ENCODE results near the gene BBLN. TPM values are rescaled to one million over a fixed set of nuclear protein-coding genes. Genes with fewer than 3 reads are reported as not detected.
A peak's percentile ranks its signal among the peaks of the same experiment; 100 is the strongest.
"Not testable (repeated sequence)": the region's sequence is repeated elsewhere in the genome, so short reads cannot be mapped to it uniquely, and the experiment has no call there.

Gene BBLN
- 26.3 and 62.5 TPM in 2 replicates for total RNA-seq

DNA sequence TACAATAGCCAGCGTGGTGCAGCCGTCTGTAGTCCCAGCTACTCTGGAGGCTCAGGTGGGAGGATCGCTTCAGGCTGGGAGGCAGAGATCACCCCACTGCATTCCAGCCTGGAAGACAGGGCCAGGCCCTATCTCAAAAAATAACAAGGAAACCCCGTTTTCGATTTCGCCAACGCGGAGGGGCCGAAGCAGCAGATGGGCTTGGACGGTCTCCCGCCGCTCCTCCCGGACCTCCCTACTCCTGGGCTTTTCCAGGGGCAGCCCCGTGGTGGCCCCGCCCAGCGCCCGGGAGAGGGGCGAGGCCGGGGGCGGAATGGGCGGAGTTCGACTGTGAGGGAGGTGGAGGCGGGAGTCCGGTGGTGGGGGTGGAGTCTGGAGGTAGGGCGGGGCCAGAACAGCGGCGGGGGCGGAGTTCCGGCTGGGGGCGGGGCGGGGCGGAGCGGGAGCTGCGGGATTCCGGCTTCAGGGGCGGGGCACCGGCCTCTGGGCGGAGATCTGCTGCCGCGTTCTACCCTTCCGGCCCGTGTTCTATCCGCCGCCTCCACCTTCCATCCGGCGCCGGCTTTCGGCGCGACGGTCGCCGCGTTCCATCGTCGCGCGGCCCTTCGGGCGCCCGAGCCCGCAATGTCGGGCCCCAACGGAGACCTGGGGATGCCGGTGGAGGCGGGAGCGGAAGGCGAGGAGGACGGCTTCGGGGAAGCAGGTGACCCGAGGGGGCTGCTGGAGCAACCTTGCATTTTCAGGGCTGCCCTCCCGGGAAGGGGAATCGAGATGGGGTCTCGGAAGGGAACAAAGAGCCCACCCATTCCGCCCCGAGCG lies at the start of gene BBLN:
Gene BBLN, plus strand, starts transcription at position 482 of the 819 bp plus-strand sequence. Its CDS starts 143 bp downstream, at position 625.
- peak; percentile 78 to 93 for DNase-seq (ENCODE audit: low read depth in 2 of 2)

- DNase-seq (ENCODE audit: low read depth in 2 of 2) = not testable (repeated sequence)
Measured at GRCh38 chr9:128111726-128112125, 48.3 kb upstream of the BBLN start.

- no peak for DNase-seq (ENCODE audit: low read depth in 2 of 2)
Measured at GRCh38 chr9:128113526-128114325, 46.3 kb upstream of the BBLN start.

GRCh38 chr9:128114326-128115186 lies 45.5 kb upstream of the BBLN start:
- DNase-seq (ENCODE audit: low read depth in 2 of 2) = no peak

DNA sequence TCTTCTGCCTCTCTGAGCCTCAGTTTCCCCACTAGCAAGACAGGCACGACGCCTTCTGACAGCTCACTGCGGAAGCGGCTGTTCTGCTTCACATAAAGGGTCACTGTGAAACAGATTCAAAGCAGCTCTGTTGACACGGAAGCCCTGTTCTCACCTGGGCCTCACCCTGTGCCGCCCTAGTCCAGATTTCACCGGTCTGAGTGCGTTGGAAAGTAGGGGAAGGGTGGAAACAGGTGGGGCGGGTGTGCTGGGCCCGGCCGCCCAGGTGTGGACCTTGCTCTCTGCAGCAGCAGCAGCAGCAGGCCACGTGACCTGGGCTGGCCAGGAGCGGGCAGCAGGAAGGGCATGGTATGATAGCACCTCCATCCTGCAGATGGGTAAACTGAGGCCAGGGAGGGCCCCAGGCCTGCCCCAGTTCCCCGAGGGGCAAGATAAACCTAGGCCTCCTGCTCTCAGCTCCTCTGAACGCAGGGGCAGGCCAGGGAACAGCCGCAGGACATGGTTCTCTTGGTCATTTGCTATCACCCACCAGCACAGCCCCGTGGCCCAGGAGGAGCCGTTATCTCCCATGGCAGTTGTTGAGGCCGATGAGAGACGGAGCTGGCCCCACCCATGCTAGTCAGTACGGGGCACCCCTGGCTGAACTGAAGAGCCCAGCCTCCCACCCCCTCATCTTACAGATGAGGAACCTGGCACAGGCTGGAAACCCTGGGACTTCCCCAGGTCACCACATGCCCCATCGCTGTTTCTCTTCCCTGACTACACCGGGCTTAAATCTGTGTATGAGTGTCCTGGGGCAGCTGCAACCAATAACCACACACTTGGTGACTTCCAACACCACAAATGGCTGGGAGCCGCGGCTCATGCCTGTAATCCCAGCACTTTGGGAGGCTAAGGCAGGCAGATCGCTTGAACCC lies 44.6 kb upstream of the BBLN start:
- no peak for DNase-seq (ENCODE audit: low read depth in 2 of 2)

DNA sequence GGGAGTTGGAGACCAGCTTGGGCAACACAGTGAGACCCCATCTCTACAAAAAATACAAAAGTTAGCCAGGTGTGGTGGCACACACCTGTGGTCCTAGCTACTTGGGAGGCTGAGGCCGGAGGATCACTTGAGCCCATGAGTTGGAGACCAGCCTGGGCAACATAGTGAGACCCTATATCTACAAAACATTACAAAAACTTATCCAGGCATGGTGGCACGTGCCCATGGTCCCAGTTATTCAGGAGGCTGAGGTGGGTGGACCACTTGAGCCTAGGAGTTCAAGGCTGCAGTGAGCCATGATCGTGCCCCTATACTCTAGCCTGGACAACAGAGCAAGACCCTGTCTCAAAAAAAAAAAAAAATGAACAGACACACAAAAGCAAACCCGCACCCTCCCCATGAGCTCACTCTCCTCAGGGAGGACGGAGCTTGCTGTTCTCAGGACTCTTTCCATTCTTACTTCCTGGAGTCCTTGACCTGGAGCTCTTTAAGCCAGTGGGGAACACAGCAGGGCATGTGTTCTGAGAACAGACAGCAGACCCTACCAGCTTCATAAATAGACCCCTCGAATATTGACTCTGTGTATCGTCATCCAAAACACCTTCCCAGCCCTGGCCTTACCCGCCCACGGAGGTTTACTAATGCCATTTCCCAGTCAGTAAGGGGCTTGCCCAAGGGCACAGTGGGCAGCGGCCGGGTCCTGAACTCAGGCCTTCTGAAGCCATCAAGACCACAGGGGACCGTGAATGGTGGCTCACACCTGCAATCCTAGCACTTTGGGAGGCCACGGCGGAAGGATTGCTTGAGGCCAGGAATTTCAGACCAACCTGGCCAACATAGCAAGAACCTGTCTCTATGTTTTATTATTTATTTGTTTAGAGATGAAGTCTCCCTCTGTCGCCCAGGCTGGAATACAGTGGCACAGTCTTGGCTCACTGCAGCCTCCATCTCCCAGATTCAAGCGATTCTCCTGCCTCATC lies 43.7 kb upstream of the BBLN start:
- no peak for DNase-seq (ENCODE audit: low read depth in 2 of 2)

DNA sequence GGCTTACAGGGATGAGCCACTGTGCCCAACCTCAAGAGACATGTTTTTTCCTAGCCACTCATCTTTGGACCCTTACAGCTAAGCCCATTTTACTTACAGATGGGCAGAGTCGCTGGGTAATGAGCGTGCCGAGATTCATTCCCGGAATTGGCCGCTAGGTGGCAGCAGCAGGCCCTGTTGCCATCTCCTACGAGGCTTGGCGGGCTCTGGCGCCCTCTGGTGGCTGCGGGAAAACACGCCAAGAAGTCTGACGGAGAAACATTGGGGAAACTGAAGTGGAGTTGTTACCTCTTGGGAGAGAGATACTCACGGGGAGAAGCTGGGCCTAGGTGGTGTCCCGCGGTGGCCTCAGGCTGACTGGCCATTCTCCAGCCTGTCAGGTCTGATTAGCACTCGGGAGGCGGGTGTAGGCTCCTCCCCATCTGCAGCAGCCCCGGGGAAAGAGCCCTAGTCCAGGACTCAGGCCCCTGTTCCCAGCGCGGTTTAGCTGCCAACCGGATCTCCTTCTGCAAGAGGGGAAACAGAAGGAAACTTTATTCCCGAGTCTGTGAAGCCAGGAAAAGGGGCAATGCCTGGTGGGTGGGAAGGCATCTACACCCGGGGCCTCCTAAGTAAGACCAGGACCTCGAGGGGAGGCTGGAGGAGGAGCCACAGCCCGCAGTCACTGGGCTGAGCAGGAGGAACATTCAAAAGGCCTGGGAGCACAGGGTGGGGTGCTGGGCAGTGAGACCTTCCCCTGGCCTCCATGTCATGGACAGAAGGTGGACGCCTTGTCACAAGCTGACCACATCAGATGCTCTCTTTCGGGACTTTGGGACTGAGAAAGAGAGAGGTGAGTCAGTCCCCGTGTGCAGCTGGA lies 42.2 kb upstream of the BBLN start:
- DNase-seq (ENCODE audit: low read depth in 2 of 2) = peak; percentile 71 to 87

GRCh38 chr9:128118472-128118857 lies 41.6 kb upstream of the BBLN start:
- DNase-seq (ENCODE audit: low read depth in 2 of 2) = no peak

- DNase-seq (ENCODE audit: low read depth in 2 of 2) = no peak
Measured at GRCh38 chr9:128118971-128119665, 40.9 kb upstream of the BBLN start.

DNA sequence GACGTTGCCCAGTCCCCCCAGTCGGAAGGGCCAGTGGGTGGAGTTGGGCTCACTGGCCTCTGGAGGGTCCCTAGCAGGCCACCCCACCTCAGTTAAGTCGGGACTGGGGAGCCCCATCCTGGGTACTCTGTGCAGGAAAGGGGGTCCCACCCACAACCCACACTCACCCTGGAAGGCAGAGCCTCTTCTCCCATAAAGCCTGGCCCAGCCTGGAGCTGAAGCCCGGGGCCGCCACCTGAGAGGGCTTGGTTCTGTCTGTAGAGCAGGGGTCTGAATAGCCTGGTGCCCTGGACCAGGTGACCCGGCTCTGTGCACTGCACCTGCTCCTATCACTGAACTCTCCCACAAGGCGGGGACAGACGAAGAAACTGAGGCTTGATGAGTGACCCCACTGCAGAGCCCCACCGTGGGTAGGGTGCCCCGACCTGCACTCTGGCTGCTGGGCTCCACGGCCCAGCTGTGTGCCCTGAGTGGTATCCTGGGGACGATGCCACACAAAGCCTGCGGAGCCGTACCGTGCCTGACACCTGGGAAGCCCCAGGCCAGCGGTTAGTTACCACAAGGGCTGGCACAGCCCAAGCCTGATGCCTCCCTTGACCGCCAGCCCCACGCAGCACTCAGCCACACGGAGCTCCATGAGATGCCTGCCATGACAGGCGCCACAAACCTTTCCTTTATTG lies 39.9 kb upstream of the BBLN start:
- DNase-seq (ENCODE audit: low read depth in 2 of 2) = no peak

DNA sequence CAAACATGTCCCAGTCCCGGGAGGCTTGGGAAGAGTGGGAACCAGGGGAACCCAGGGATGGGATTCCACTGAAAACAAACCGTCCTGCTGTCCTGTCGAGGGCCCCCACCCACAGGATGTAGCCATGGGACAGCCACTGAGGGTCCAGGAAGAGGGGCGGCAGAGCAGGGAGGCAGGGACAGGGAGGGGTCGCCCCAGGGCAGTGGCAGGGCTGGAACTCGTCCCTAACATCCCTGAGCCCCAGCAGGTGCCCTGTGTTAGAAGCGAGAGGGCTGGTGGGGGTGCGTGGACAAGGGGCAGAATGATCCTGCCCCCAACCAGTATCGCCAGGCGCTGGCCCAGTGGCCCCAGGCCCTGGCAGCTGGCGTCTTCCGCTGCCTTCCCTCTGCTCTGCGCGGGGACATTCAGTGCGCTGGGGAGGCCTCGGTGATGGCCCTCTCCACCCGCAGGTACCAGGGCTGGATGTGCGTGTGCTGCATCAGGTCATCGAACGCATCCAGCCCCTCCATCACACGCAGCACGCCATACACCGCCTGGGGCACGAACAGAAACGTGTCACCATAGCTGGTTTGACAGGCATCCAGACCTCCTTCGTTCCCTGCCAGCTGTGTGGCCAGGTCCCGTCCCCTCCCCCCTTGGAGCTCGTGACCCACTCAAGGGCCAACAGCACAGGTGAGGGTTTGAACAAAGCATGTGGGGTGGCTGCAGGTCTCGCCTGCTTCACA lies 39.2 kb upstream of the BBLN start:
- no peak for DNase-seq (ENCODE audit: low read depth in 2 of 2)

- DNase-seq (ENCODE audit: low read depth in 2 of 2) = no peak
Measured at GRCh38 chr9:128121466-128121810, 38.6 kb upstream of the BBLN start.

DNA sequence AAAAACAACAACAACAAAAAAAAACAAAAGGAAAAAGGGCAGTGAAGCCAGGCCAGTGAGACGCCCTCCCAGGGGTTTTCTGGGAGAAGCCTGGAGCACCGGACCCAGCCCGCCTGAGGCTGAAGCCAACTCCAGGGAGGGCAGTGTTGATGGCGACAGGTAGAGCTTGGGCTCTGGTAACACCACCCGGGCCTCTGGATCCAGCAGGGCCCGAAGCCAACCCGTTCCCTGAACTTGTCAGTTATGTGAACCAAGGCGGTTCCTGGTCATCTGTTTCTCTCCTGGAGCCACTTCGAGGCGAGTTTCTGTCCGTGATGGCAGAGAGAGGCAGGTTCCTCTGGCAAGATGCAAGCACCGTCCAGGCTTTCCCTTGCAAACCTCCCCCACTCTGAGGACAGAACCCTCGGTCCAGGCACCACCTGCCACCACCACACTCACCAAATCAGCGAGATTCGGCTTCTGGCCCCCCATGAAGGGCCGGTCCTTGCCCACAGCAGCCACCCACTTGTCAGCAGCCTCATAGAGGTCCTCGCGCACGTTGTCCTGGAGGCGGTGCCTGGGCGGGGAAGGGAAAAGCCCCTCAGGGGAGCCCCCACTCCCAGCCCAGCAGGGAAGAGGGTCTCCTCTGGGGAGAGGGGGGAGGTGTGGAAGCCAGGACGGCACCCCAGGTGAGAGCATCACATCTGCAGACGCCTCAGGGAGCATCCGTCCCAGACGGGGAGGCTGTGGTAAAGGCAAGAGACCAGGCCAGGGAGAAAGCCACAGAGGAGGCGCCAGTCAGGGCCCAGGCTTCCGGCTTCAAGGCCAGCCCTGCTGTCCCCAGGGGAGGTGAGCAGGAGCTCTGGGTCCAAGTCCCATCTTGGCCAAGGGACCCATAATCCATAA lies 37.9 kb upstream of the BBLN start:
- no peak for DNase-seq (ENCODE audit: low read depth in 2 of 2)

DNA sequence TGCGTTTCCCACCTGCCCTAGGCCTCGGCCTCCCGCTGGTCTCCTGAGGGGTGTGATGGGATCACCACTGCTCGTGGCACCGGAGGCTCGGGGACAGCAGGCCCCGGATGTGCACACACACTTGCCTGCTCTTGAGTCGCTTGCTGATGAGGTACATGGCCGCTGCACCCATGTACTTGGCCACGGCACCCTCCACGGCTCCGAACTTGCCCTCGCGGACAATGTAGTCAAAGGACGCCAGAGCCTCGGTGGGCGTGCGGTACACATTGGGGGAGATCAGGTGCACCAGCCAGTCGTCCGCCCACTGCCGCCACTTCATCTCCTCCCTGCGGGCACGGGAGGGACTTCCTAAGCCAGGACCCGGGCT lies 37.3 kb upstream of the BBLN start:
- no peak for DNase-seq (ENCODE audit: low read depth in 2 of 2)

DNA sequence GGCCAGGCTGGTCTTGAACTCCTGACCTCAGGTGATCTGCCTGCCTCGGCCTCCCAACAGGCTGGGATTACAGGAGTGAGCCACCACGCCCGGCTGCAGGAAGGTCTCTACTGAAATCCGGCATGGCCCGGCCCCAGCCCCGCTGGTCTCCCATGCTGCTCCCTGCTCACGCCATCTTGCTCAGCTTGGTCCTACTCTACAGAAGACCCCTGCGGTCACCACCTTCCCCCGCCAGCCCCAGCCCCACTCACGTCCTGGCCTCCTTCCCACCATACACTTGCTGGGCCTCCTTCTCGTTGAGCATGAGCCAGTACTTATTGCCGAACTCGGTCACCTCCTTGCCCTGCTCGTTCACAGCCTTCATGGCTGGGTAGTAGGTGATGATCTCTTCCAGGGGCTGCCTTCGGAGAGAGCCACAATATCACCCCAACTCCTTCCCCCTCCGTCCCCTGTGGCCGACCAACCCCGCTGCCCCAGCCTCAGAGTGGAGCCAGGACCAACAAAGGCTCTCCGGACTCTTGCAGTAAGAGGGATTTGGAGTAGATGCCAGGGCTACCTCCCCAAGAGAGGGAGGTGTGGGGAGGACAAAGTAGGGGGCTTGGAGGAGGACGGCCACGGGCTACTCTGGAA lies 36.5 kb upstream of the BBLN start:
- no peak for DNase-seq (ENCODE audit: low read depth in 2 of 2)

All from dermis microvascular lymphatic vessel endothelial cell (primary cell).